Colon (tissue), 2 donors: ENCODE measurements around the gene EPHB2.

Experiments used
- FAIRE-seq: peaks from 2 replicates; lab custom pipeline; 2012; peaks lifted over from hg19 to GRCh38; lab: Jason Lieb, UNC
- donor health status: control.
- donor health status: control.

EPHB2 gene

GRCh38 chr1:22722901-22723550 is 12.4 kb downstream of the EPHB2 start:
- no peak for FAIRE-seq

- FAIRE-seq = no peak
These were observed 17.2 kb downstream of the EPHB2 start for GRCh38 chr1:22727873-22728272.

DNA sequence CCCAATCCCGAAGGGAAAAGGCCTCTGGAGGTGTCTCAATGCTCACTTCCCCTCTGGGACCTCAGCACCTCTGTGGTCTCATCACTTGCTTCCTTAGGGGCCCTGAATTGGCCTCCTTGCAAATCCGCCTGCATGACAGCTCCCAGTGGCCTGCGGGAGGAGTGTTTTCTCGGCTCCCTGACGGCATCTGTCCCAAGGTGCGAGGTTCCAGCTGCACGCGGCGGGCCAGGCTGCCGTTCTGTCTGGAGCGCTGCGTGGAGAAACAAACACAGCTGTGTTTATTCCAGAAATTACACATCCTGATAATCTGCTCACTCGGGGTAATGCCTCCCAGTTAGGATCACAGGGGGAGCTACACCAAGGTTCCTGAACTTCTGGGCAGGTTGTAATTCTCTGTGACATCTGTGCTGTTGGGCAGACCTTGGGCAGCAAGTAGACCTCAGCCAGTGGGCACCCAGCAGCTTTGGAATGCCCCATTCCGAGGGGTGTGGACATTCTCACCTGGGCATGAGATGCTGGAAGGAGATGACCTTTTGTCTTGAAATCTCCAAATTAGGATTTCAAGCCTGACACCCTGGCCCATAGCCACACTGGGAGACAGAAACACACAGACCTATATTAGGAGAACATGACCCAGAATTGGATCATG is 18.2 kb downstream of the EPHB2 start:
- no peak for FAIRE-seq

DNA sequence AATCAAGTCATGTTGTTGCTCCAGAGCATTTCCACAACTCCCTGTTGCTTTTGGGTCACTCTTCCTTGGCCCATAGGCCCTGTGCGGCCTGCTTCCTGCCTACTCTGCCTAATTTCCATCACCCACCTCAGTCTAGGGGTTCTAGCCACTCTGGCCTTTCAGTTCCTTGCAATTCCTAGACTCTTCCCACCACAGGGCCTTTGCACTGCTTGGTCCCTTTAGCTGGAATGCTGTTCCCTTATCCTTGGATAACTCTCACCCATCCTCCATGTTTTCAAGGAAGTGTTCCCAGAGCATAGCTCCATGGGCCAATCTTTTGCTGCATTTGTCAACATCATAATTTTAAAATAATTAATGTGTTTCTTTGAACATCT is 18.7 kb downstream of the EPHB2 start:
- no peak for FAIRE-seq

DNA sequence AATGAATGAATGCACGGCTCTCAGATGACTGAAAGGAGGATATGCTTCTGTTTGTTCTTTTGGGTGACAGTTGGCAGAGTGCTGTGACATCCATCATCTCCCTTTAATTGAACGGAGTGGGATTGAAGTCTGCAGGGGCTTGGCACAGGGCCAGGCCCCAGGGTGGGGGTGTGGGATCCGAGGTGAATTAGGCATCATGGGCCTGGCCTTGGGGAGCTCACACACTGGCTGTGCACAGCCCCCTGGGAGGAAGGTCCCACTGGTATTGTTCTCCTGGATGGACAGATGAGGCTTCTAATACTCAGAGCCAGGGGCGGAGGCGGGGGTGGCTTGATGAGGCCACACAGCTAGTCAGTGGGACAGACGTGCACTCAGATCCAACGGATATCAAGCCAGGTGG is 19.3 kb downstream of the EPHB2 start:
- no peak for FAIRE-seq

- FAIRE-seq = no peak
These were observed 21.5 kb downstream of the EPHB2 start for GRCh38 chr1:22731924-22732720.

- FAIRE-seq = no peak
These were observed 23.0 kb downstream of the EPHB2 start for GRCh38 chr1:22733643-22734042.

GRCh38 chr1:22736501-22737080 is 26.0 kb downstream of the EPHB2 start:
- FAIRE-seq = no peak

GRCh38 chr1:22737374-22738068 is 26.9 kb downstream of the EPHB2 start:
- no peak for FAIRE-seq

DNA sequence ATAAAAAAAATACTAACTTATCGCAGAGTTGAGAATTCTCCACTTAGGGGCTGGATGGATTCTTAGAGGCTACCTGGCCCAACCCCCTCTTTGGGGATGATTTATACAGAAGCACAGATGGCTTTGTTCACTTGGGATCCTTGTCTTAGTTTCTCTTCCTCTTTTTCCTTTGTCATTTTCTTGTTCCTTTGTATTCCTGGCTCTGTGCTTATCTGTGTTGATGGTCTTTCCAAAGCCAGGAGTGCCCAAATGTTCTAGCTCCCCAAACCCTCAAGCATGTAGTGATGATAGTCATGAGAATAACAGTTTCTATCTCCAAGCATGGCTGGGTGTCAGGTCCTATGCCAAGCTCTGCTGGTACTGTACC is 27.4 kb downstream of the EPHB2 start:
- no peak for FAIRE-seq

GRCh38 chr1:22738522-22738921 is 27.9 kb downstream of the EPHB2 start:
- no peak for FAIRE-seq

DNA sequence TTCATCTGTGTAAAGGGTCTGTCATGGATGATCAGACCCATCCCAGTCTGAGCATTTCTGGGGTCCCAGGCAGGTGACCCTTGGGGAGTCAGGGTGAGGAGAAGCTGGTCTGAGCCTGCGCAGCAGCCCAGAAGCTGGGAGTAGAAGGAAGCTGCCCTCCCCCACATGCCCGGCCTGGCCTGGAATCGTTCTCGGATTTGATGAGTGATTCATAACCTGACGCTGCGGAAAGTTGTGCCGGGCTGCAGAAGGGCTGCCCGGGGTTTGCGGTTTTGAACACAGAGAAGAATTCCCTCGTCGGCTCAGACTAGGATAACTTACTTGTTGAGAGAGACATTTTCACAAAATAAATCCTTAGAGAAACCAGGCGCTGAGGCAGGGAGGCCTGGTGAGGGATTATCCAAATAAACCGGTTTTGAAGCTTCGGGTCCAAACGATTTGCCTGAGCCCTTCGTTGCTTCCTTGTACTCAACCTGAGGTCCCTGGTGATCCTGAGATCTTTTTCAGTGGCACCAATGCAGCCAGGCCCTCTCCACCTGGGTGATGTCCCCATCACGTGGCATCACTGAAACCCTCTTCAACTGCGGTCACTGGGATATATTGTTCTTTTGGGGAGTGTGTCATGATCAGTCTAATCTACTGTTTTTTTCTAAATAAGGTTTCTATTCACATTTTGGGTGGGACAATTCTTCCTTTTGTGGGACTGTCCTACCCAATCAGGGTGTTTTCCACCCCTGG is 29.2 kb downstream of the EPHB2 start:
- FAIRE-seq = no peak

- no peak for FAIRE-seq
These were observed 30.5 kb downstream of the EPHB2 start for GRCh38 chr1:22741118-22741517.

GRCh38 chr1:22745669-22746585 is 35.3 kb downstream of the EPHB2 start:
- no peak for FAIRE-seq

- no peak for FAIRE-seq
These were observed 36.5 kb downstream of the EPHB2 start for GRCh38 chr1:22747021-22747734.

- no peak for FAIRE-seq
These were observed 37.1 kb downstream of the EPHB2 start for GRCh38 chr1:22747735-22748073.

DNA sequence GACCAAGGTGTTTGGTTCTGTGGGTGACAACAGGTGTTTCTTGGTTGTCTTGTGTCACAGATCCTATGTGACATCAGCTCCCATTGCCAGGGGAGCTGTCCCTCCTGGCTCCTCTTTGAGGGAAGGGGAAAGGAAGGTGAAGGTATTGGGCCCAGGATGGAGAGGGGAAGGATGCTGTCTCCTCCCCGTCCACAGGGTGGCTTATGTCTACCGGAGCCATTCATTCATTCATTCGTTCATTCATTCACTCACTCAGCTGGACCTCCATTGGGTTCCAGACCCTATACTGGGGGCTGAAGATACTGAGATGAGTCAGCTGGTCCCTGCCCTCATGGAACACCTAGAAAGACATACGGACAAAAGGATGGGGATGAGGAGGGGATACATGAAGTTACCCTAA is 38.9 kb downstream of the EPHB2 start:
- no peak for FAIRE-seq

GRCh38 chr1:22749919-22750684 is 39.5 kb downstream of the EPHB2 start:
- no peak for FAIRE-seq

DNA sequence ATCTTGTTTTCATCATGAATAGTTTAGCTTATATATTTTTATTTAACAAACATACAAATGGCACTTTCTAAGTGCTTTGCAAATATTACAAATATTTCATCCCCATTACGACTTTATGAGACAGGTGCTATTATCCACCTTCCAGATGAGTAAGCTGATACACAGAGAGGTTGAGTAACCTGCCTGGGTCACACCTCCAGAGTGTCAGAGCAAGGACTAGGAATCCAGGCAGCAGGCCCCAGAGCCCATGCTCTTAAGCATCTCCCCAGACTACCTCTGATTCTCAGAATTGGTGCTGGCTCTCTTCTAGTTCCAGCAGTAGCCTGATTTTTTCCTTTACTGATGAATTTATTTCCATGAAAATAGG is 40.0 kb downstream of the EPHB2 start:
- no peak for FAIRE-seq
